Caco-2 (cell line): ENCODE measurements around the gene OR52N1. TPM values are rescaled to one million over a fixed set of nuclear protein-coding genes. Genes with fewer than 3 reads are reported as not detected.

ENCODE experiments used
- BruUV-seq: library from RNA; stranded (reverse); fragments of 400-500 nt; replicated peaks from 2 replicates; lab custom pipeline; 2021; lab: Mats Ljungman, UMichigan
- CTCF ChIA-PET: fragments of 300-600 bp; sonication (Branson Sonifier 250); formaldehyde crosslinking; loops from one replicate; lab custom pipeline; 2022; ENCODE audit warnings: antibody characterized with exemption; lab: Charles Lee
- POLR2A ChIA-PET: fragments of 300-600 bp; sonication (Branson Sonifier 250); formaldehyde crosslinking; loops from one replicate; lab custom pipeline; 2022; ENCODE audit warnings: antibody characterized with exemption; lab: Charles Lee
- DNase-seq, 2 experiments: peaks; one replicate each; pipeline versions ENCODE4 v3.0.0 to v3.0.0-alpha.2; 2020 to 2022
- H3K27me3 ChIP-seq: replicated peaks from 2 replicates; pipeline ENCODE4 v1.6.0; 2011; ENCODE audit warnings: low read length; ENCODE audit not compliant: control insufficient read depth, insufficient read depth
- H3K36me3 ChIP-seq: 2 replicates; pipeline ENCODE4 v1.5.1; 2011; ENCODE audit warnings: low read length; ENCODE audit not compliant: control insufficient read depth, insufficient read depth
- H3K4me1 ChIP-seq: fragments of 250-450 bp; sonication (Bioruptor Pico); 2 replicates; pipeline ENCODE4 v1.5.1; 2020; ENCODE audit warnings: mild to moderate bottlenecking
- H3K4me3 ChIP-seq: 2 replicates; pipeline ENCODE4 v1.5.1; 2011; ENCODE audit warnings: low read depth, mild to moderate bottlenecking, control low read depth, low read length
- H3K9me3 ChIP-seq: fragments of 250-450 bp; sonication (Bioruptor Pico); 2 replicates; pipeline ENCODE4 v1.5.1; 2020; ENCODE audit warnings: mild to moderate bottlenecking, moderate library complexity
- H3K27ac Mint-ChIP-seq: one replicate; pipeline ENCODE4 v1.8.0; 2022; ENCODE audit warnings: mixed read lengths; ENCODE audit not compliant: unreplicated experiment
- H3K27me3 Mint-ChIP-seq: one replicate; pipeline ENCODE4 v1.8.0; 2022; ENCODE audit warnings: mixed read lengths; ENCODE audit not compliant: insufficient read depth, unreplicated experiment
- H3K36me3 Mint-ChIP-seq: one replicate; pipeline ENCODE4 v1.8.0; 2022; ENCODE audit warnings: mild to moderate bottlenecking, mixed read lengths; ENCODE audit not compliant: insufficient read depth, unreplicated experiment
- H3K4me1 Mint-ChIP-seq: one replicate; pipeline ENCODE4 v1.8.0; 2022; ENCODE audit warnings: low read depth, mixed read lengths; ENCODE audit not compliant: unreplicated experiment
- H3K4me3 Mint-ChIP-seq: one replicate; pipeline ENCODE4 v1.8.0; 2022; ENCODE audit warnings: mild to moderate bottlenecking, moderate library complexity, mixed read lengths; ENCODE audit not compliant: unreplicated experiment
- H3K9me3 Mint-ChIP-seq: one replicate; pipeline ENCODE4 v1.8.0; 2022; ENCODE audit warnings: mixed read lengths; ENCODE audit not compliant: unreplicated experiment
- CTCF ChIP-seq, 2 experiments: fragments of 200-600 bp in 1 of 2; IDR thresholded peaks; 1 replicate in 1 of 2; 2 replicates in 1 of 2; pipeline versions ENCODE4 v1.5.1 to v1.8.0; 2011 to 2022; ENCODE audit warnings: antibody characterized with exemption in 1 of 2, control low read depth in 1 of 2, inconsistent platforms in 1 of 2, low read depth in 1 of 2, low read length in 1 of 2, mild to moderate bottlenecking in 1 of 2, moderate library complexity in 1 of 2; ENCODE audit not compliant: insufficient read depth in 1 of 2, severe bottlenecking in 1 of 2, unreplicated experiment in 1 of 2
- intact Hi-C: fragments of 100-400 bp; cut with micrococcal nuclease; formaldehyde crosslinking; loops from one replicate; pipeline ENCODE4 v1.10.0; 2022; ENCODE audit not compliant: unreplicated experiment
- total RNA-seq: library from RNA; stranded (reverse); gene quantifications from 2 replicates; pipeline ENCODE4 v1.2.3, GENCODE V29; 2022

Gene OR52N1
- total RNA-seq, 1 experiment from 2014 or later = not detected

GRCh38 chr11:5809905-5810795, 19.1 kb upstream of the OR52N1 start:
- H3K27ac Mint-ChIP-seq = no peak overlapping the region
- no TSS peak for BruUV-seq

GRCh38 chr11:5809122-5809519, 18.1 kb upstream of the OR52N1 start:
- DNase-seq = no peak
- Histone ChIP-seq H3K27me3 (no peaks in the 10 kb centered on the region), H3K4me3 (peak overlapping the region; percentile 26), H3K4me1 (no peaks in the 10 kb centered on the region; the same call in 1 of the 2 replicates), H3K9me3 (no peaks in the 10 kb centered on the region), H3K36me3 (no peaks in the 10 kb centered on the region)
- Mint-ChIP-seq H3K9me3 (peaks cover 5% of the 10 kb centered on the region), H3K4me1 (peaks cover 6% of the 10 kb centered on the region), H3K27ac (no peak overlapping the region), H3K4me3 (peak overlapping the region; percentile 61), H3K27me3 (peaks cover 14% of the 10 kb centered on the region), H3K36me3 (no peaks in the 10 kb centered on the region)
- no peak for TF ChIP-seq CTCF (IDR thresholded peaks at IDR 0.05; ENCODE audit: insufficient read depth in 1 of 2, low read depth in 1 of 2, low read length in 1 of 2, severe bottlenecking in 1 of 2, unreplicated experiment in 1 of 2)
- intact Hi-C loops = no loop called here
- POLR2A ChIA-PET = no interaction called here
- CTCF ChIA-PET = interaction anchor here (1.4 kb wide), 1 partner anchor 125 kb away, joined by 5 read pairs; the partner anchor contains the start of gene TRIM5
- BruUV-seq = no TSS peak

More at GRCh38 chr11:5809905-5810795, 19.1 kb upstream of the OR52N1 start:
- Histone ChIP-seq H3K4me1 (no peaks in the 10 kb centered on the region; the same call in 1 of the 2 replicates), H3K4me3 (no peak overlapping the region), H3K9me3 (no peaks in the 10 kb centered on the region), H3K36me3 (no peaks in the 10 kb centered on the region), H3K27me3 (no peaks in the 10 kb centered on the region)
- DNase-seq = no peak
- POLR2A ChIA-PET = no interaction called here
- H3K9me3 Mint-ChIP-seq = no peaks in the 10 kb centered on the region
- H3K4me3 Mint-ChIP-seq = no peak overlapping the region
- peaks cover 6% of the 10 kb centered on the region for H3K4me1 Mint-ChIP-seq
- no peaks in the 10 kb centered on the region for H3K36me3 Mint-ChIP-seq
- peaks cover 12% of the 10 kb centered on the region for H3K27me3 Mint-ChIP-seq
- no peak for TF ChIP-seq CTCF (IDR thresholded peaks at IDR 0.05; ENCODE audit: insufficient read depth in 1 of 2, low read depth in 1 of 2, low read length in 1 of 2, severe bottlenecking in 1 of 2, unreplicated experiment in 1 of 2)
- CTCF ChIA-PET = interaction anchor here (1.4 kb wide), 1 partner anchor 126 kb away, joined by 5 read pairs; the partner anchor contains the start of gene TRIM5
- intact Hi-C loops = no loop called here

GRCh38 chr11:5808500-5809121, 17.5 kb upstream of the OR52N1 start, which contains the start of gene OR52N2:
Gene OR52N2 (plus strand): TSS chr11:5808924. CDS start chr11:5820336, 11,412 bp downstream.
- ChIA-PET POLR2A (no interaction called here), CTCF (no interaction called here)
- Mint-ChIP-seq H3K27me3 (peaks cover 16% of the 10 kb centered on the region), H3K36me3 (no peaks in the 10 kb centered on the region), H3K27ac (no peak within 1 kb of the TSS), H3K4me1 (peaks cover 6% of the 10 kb centered on the region), H3K4me3 (peak within 1 kb of the TSS; percentile 61), H3K9me3 (peaks cover 10% of the 10 kb centered on the region)
- intact Hi-C loops = loop anchor here (1.0 kb wide), 4 partner anchors 83 to 603 kb away; no protein-coding TSS in a partner anchor
- Histone ChIP-seq H3K36me3 (no peaks in the 10 kb centered on the region), H3K4me3 (peak within 1 kb of the TSS; percentile 26), H3K27me3 (no peaks in the 10 kb centered on the region), H3K4me1 (no peaks in the 10 kb centered on the region; the same call in 1 of the 2 replicates), H3K9me3 (no peaks in the 10 kb centered on the region; the same call in 1 of the 2 replicates)
- DNase-seq = peak; percentile 71 to 80
- no TSS peak for BruUV-seq
- TF ChIP-seq CTCF (IDR thresholded peaks at IDR 0.05; ENCODE audit: insufficient read depth in 1 of 2, low read depth in 1 of 2, low read length in 1 of 2, severe bottlenecking in 1 of 2, unreplicated experiment in 1 of 2) = peak; percentile 86 to 94
